GM12878 (cell line): ENCODE measurements around the gene ZNF407. TPM values are rescaled to one million over a fixed set of nuclear protein-coding genes. Genes with fewer than 3 reads are reported as not detected.

Source experiments
- ATAC-seq: fragments of 200-7000 bp; cut with Tn5 transposase; 3 replicates; pipeline ENCODE4 v1.9.1; 2020; ENCODE audit warnings: mild to moderate bottlenecking, moderate library complexity
- BruUV-seq: library from RNA; stranded (reverse); fragments of 400-500 nt; replicated peaks from 2 replicates; lab custom pipeline; 2021; lab: Mats Ljungman, UMichigan
- CTCF ChIA-PET: fragments of 300-600 bp; sonication (Branson Sonifier 250); formaldehyde crosslinking; extraction: SDS; loops from one replicate; lab custom pipeline; 2021; ENCODE audit warnings: inconsistent platforms; lab: Yijun Ruan, JAX
- POLR2A ChIA-PET: fragments of 350-600 bp; formaldehyde crosslinking; extraction: SDS; loops from one replicate; lab custom pipeline; 2021; ENCODE audit warnings: inconsistent platforms; lab: Charles Lee
- RAD21 ChIA-PET: fragments of 300-600 bp; sonication (Branson Sonifier 250); formaldehyde crosslinking; loops from one replicate; lab custom pipeline; 2023; ENCODE audit warnings: antibody characterized with exemption; ENCODE audit not compliant: unreplicated experiment; lab: Charles Lee
- SMC1A ChIA-PET: fragments of 300-600 bp; sonication (Branson Sonifier 250); formaldehyde crosslinking; loops from one replicate; lab custom pipeline; 2023; ENCODE audit not compliant: unreplicated experiment, uncharacterized antibody; lab: Charles Lee
- DNase-seq: peaks from one replicate; pipeline ENCODE4 v3.0.0-alpha.2; 2011; ENCODE audit warnings: low read depth, low spot score
- FAIRE-seq: peaks from 3 replicates; lab custom pipeline; 2011; peaks lifted over from hg19 to GRCh38; lab: Jason Lieb, UNC
- H2AFZ ChIP-seq: 2 replicates; pipeline ENCODE4 v1.6.0; 2011; ENCODE audit warnings: low read depth, low read length, control low read depth; ENCODE audit not compliant: control insufficient read depth
- H3K27ac ChIP-seq: 2 replicates; pipeline ENCODE4 v1.5.1; 2011; ENCODE audit warnings: control low read depth; ENCODE audit not compliant: control insufficient read depth, insufficient read depth
- H3K27me3 ChIP-seq, 2 experiments: replicated peaks in 1 of 2; 2 replicates each; pipeline versions ENCODE4 v1.6.0 to v1.6.1; 2011; ENCODE audit warnings: low read length in 1 of 2; ENCODE audit not compliant: control insufficient read depth in 2 of 2, insufficient read depth in 2 of 2
- H3K36me3 ChIP-seq, 2 experiments: 2 replicates each; pipeline ENCODE4 v1.5.1; 2011; ENCODE audit warnings: low read length in 1 of 2; ENCODE audit not compliant: control insufficient read depth in 2 of 2, insufficient read depth in 2 of 2
- H3K4me1 ChIP-seq: 2 replicates; pipeline ENCODE4 v1.6.1; 2011; ENCODE audit warnings: mild to moderate bottlenecking, low read length, moderate library complexity, mixed read lengths; ENCODE audit not compliant: control insufficient read depth, insufficient read depth
- H3K4me2 ChIP-seq: 2 replicates; pipeline ENCODE4 v1.6.0; 2011; ENCODE audit warnings: control low read depth; ENCODE audit not compliant: control insufficient read depth, insufficient read depth
- H3K4me3 ChIP-seq: fragments of 200-600 bp; sonication (generic); 2 replicates; pipeline ENCODE4 v1.5.1; 2016
- H3K79me2 ChIP-seq: 2 replicates; pipeline ENCODE4 v1.6.0; 2011; ENCODE audit warnings: low read length; ENCODE audit not compliant: control insufficient read depth, insufficient read depth
- H3K9ac ChIP-seq: 2 replicates; pipeline ENCODE4 v1.8.0; 2011; ENCODE audit warnings: low read length, control low read depth, mixed read lengths; ENCODE audit not compliant: control insufficient read depth, insufficient read depth
- H3K9me3 ChIP-seq: replicated peaks from 3 replicates; pipeline ENCODE4 v1.5.1; 2011; ENCODE audit warnings: mild to moderate bottlenecking, low read length; ENCODE audit not compliant: control insufficient read depth, insufficient read depth
- H4K20me1 ChIP-seq: 2 replicates; pipeline ENCODE4 v1.6.0; 2011; ENCODE audit not compliant: control insufficient read depth, insufficient read depth
- CTCF ChIP-seq, 3 experiments: IDR thresholded peaks in 2 of 3; conservative IDR thresholded peaks in 1 of 3; 2 replicates each; pipeline ENCODE4 v1.5.1; 2011; ENCODE audit warnings: low read depth in 3 of 3, low read length in 3 of 3, mild to moderate bottlenecking in 3 of 3, control low read depth in 2 of 3, moderate library complexity in 2 of 3, inconsistent platforms in 1 of 3, mixed read lengths in 1 of 3; ENCODE audit not compliant: control insufficient read depth in 2 of 3, insufficient read depth in 1 of 3; ENCODE audit errors: extremely low read depth in 1 of 3
- E2F4 ChIP-seq: IDR thresholded peaks from 2 replicates; pipeline ENCODE4 v1.6.1; 2012; ENCODE audit warnings: low read depth, low read length, improper control_type of control experiment
- EED ChIP-seq: sonication (generic); IDR thresholded peaks from 2 replicates; pipeline ENCODE4 v1.6.1; 2016; ENCODE audit warnings: antibody characterized with exemption, low read depth
- FOXM1 ChIP-seq: IDR thresholded peaks from 2 replicates; pipeline ENCODE4 v1.6.1; 2012; ENCODE audit warnings: low read depth, mild to moderate bottlenecking, inconsistent platforms, low read length, moderate library complexity
- HDAC6 ChIP-seq: fragments of 200-600 bp; sonication (generic); IDR thresholded peaks from one replicate; pipeline ENCODE4 v1.8.0; 2017; ENCODE audit warnings: antibody characterized with exemption; ENCODE audit not compliant: unreplicated experiment
- IKZF1 ChIP-seq: fragments of 450-650 bp; conservative IDR thresholded peaks from 2 replicates; pipeline ENCODE4 v1.6.1; 2017; ENCODE audit warnings: antibody characterized with exemption, mild to moderate bottlenecking
- MLLT1 ChIP-seq: fragments of 450-650 bp; IDR thresholded peaks from 2 replicates; pipeline ENCODE4 v1.6.1; 2016; ENCODE audit warnings: mild to moderate bottlenecking
- RELA ChIP-seq: fragments of 450-650 bp; IDR thresholded peaks from 2 replicates; pipeline ENCODE4 v1.8.0; 2014; ENCODE audit warnings: borderline replicate concordance; ENCODE audit not compliant: partially characterized antibody
- WRNIP1 ChIP-seq: IDR thresholded peaks from 2 replicates; pipeline ENCODE4 v1.6.1; 2011; ENCODE audit warnings: low read depth, low read length, improper control_type of control experiment, borderline replicate concordance
- WGBS: methylation state at CpG from one replicate; pipeline ENCODE4 v1.1.6; 2016; ENCODE audit warnings: low lambda C conversion rate; ENCODE audit not compliant: insufficient replicate concordance, insufficient coverage; ENCODE audit errors: missing lambda C conversion rate; 5-methylcytosine and 5-hydroxymethylcytosine counted together
- in situ Hi-C: fragments of 300-500 bp; cut with MboI; formaldehyde crosslinking; loops from 9 replicates; pipeline ENCODE4 v1.14.3; 2018; ENCODE audit warnings: mixed read lengths
- intact Hi-C: fragments of 100-400 bp; cut with micrococcal nuclease; formaldehyde crosslinking; loops from one replicate; pipeline ENCODE4 v1.14.2; 2022; ENCODE audit not compliant: unreplicated experiment
- polyA plus RNA-seq, 11 experiments: library from polyadenylated mRNA; depleted of rRNA in 4 of 11; unstranded in 6 of 11; stranded (reverse) in 5 of 11; fragments of >200 nt; fragmentation: Nextera tagmentation in 4 of 11; fragmentation: Illumina TruSeq in 1 of 11; extraction: Ambion mirVana in 4 of 11; extraction: Trizol in 1 of 11; gene quantifications; 1 replicate in 1 of 11; 2 replicates in 10 of 11; pipeline versions ENCODE4 v1.2.1 to v1.2.3, GENCODE V29; 2011 to 2016; ENCODE audit warnings: inconsistent platforms in 2 of 11, missing spikeins in 2 of 11, low read depth in 1 of 11
- total RNA-seq, 4 experiments: library from RNA; depleted of rRNA in 3 of 4; stranded (reverse); fragments of >200 nt in 3 of 4; fragmentation: Illumina TruSeq in 1 of 4; extraction: Trizol in 1 of 4; gene quantifications; 2 replicates each; pipeline versions ENCODE4 v1.2.1 to v1.2.3, GENCODE V29; 2013 to 2021

The ZNF407 gene
- total and polyA plus RNA-seq, 10 of the 15 experiments (the other 5 are each of a cell fraction or from before 2014, with no cell fraction given) = 0.69 to 11.6 (median 5.3) TPM

- FAIRE-seq = no peak
- no peak for TF ChIP-seq EED
- no peak for TF ChIP-seq MLLT1
- no peak for TF ChIP-seq E2F4
- no peak for TF ChIP-seq WRNIP1
- TF ChIP-seq CTCF (IDR thresholded peaks at IDR 0.05 in 2 of 3, conservative IDR thresholded peaks at IDR 0.05 in 1 of 3; ENCODE audit: control insufficient read depth in 2 of 3, extremely low read depth in 1 of 3, insufficient read depth in 1 of 3, low read depth in 3 of 3, low read length in 3 of 3) = no peak
- no peak for TF ChIP-seq HDAC6
- no peak for TF ChIP-seq FOXM1
- TF ChIP-seq RELA = no peak
- no peak for TF ChIP-seq IKZF1
- ATAC-seq = no peak
These were observed 492.2 kb downstream of the ZNF407 start for GRCh38 chr18:75089748-75090327.

More at GRCh38 chr18:75089748-75090327, 492.2 kb downstream of the ZNF407 start:
- no peaks in the 10 kb centered on the region for H3K4me1 ChIP-seq
- no TSS peak for BruUV-seq
- H3K4me3 ChIP-seq = no peak overlapping the region
- SMC1A ChIA-PET = no interaction called here
- H3K4me2 ChIP-seq = no peak overlapping the region
- 69% methylated on average over 31 of the region's 31 CpGs for WGBS
- H3K36me3 ChIP-seq = no peaks in the 10 kb centered on the region
- H3K79me2 ChIP-seq = no peaks in the 10 kb centered on the region
- DNase-seq = no peak
- H3K27ac ChIP-seq = no peak overlapping the region
- in situ Hi-C loops (no loop called here), intact Hi-C loops (no loop called here)
- no peaks in the 10 kb centered on the region for H4K20me1 ChIP-seq
- RAD21 ChIA-PET = no interaction called here
- no peak overlapping the region for H2AFZ ChIP-seq
- CTCF ChIA-PET = no interaction called here
- H3K9me3 ChIP-seq = no peaks in the 10 kb centered on the region; the same call in 2 of the 3 replicates
- no peaks in the 10 kb centered on the region for H3K27me3 ChIP-seq
- POLR2A ChIA-PET = no interaction called here
- H3K9ac ChIP-seq = no peak overlapping the region
